ENCODE measurements around the gene IFRD2. TPM values are rescaled to one million over a fixed set of nuclear protein-coding genes. Genes with fewer than 3 reads are reported as not detected.

IFRD2 gene
- total RNA-seq, 1 donor from 2014 or later: 77.0 TPM

DNA sequence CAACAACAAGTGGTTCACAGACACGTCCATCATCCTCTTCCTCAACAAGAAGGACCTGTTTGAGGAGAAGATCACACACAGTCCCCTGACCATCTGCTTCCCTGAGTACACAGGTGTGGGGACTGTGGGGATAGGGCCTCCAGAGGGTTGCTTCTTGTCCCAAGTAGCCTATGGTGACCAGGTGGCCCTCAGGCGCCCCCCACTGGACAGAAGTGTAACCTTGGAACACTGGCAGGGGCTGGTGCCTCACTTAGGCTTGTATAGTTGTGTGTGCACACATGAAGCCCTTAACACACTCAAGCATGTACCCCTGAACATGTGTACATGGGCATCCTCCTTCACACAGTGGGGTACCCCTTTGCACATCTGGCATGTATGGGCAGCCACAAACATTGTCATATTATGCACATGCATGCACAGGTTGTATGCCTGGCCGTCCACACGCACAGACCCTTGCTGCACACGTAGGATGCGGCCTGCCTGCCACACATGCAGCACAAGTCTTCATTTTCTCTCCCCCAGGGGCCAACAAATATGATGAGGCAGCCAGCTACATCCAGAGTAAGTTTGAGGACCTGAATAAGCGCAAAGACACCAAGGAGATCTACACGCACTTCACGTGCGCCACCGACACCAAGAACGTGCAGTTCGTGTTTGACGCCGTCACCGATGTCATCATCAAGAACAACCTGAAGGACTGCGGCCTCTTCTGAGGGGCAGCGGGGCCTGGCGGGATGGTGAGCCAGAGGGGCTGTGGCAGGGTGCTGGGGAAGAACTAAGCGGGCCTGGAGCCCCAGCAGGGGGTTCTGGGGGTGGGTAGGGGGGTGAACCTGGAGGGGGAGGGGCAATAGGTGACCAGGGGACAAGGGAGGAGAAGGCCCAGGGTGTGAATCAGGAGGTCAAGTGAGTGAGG is 35.0 kb downstream of the IFRD2 start:
- Histone ChIP-seq H3K36me3 (peaks cover 69% of the 10 kb centered on the region), H3K4me3 (no peak overlapping the region), H3K27ac (peak overlapping the region; percentile 66), H3K4me1 (peaks cover 39% of the 10 kb centered on the region), H3K9me3 (no peaks in the 10 kb centered on the region), H3K27me3 (no peaks in the 10 kb centered on the region)
- intact Hi-C loops (cut with DNase I): no loop called here
- ATAC-seq: no peak
- TF ChIP-seq, protein P1, sequence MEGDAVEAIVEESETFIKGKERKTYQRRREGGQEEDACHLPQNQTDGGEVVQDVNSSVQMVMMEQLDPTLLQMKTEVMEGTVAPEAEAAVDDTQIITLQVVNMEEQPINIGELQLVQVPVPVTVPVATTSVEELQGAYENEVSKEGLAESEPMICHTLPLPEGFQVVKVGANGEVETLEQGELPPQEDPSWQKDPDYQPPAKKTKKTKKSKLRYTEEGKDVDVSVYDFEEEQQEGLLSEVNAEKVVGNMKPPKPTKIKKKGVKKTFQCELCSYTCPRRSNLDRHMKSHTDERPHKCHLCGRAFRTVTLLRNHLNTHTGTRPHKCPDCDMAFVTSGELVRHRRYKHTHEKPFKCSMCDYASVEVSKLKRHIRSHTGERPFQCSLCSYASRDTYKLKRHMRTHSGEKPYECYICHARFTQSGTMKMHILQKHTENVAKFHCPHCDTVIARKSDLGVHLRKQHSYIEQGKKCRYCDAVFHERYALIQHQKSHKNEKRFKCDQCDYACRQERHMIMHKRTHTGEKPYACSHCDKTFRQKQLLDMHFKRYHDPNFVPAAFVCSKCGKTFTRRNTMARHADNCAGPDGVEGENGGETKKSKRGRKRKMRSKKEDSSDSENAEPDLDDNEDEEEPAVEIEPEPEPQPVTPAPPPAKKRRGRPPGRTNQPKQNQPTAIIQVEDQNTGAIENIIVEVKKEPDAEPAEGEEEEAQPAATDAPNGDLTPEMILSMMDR (IDR thresholded peaks at IDR 0.05): peak; percentile 54
- DNase-seq: no peak

DNA sequence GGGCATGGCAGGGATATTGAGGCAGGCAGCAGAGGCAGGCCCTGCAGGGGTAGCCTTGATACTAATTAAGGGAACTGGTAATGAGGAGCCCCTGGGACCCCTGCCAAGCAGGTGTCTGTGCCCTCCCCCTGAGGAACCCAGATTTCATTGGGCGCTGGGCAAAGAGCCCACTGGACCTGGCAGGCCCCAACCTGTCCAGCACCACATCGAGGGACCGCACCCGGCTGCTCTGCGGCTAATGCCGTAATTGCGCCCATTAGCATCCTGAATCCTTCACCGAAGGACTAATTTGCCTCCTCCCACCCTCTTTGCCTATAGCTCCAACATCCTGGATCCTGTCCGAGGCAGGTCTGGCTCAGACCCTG is 37.0 kb downstream of the IFRD2 start:
- intact Hi-C loops (cut with DNase I): no loop called here
- peak overlapping the region; percentile 82 for H3K27ac ChIP-seq
- no peak for ATAC-seq
- no peak for DNase-seq
- H3K9me3 ChIP-seq: no peaks in the 10 kb centered on the region
- peaks cover 78% of the 10 kb centered on the region for H3K36me3 ChIP-seq
- H3K27me3 ChIP-seq: no peaks in the 10 kb centered on the region
- H3K4me1 ChIP-seq: peaks cover 44% of the 10 kb centered on the region
- no peak overlapping the region for H3K4me3 ChIP-seq
- TF ChIP-seq, protein P1 (IDR thresholded peaks at IDR 0.05): no peak

DNA sequence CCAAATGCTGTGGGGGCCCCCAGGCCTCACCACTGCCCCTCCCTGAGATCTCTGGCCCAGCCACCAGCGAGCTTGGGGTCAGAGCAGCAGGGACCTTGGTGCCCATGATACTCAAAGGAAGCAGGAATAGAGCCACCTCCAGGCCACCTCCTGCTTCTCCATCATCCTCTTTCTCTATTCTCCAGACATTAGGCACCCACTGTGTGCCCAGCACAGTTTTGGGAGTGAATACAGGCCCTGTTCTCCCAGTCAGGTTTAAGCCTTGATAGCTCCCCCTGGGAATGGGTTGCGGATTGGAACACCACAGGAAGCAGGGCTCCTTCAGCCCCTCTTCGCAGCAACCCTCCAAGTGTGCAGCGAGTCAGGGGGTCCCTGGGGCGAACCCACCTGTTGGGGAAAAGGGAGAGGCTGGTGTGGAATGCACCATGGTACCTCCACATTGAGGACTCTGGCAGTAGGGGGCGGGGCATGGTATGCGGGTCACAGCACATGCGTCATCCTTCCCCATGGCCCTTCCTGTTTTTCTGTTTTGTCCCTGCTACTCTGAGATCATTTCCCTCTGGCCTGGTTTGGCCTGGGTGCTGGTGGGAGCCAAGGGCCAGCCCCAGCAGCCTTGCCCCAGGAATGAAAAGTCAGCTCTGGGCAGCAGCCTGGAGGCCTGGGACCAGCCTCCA is 37.5 kb downstream of the IFRD2 start:
- TF ChIP-seq, protein P1 (IDR thresholded peaks at IDR 0.05): no peak
- Histone ChIP-seq H3K4me1 (peaks cover 47% of the 10 kb centered on the region), H3K4me3 (no peak overlapping the region), H3K36me3 (peaks cover 78% of the 10 kb centered on the region), H3K9me3 (no peaks in the 10 kb centered on the region), H3K27me3 (no peaks in the 10 kb centered on the region), H3K27ac (peak overlapping the region; percentile 82)
- ATAC-seq (peak; percentile 75), DNase-seq (peak; percentile 81)
- intact Hi-C loops (cut with DNase I): no loop called here

DNA sequence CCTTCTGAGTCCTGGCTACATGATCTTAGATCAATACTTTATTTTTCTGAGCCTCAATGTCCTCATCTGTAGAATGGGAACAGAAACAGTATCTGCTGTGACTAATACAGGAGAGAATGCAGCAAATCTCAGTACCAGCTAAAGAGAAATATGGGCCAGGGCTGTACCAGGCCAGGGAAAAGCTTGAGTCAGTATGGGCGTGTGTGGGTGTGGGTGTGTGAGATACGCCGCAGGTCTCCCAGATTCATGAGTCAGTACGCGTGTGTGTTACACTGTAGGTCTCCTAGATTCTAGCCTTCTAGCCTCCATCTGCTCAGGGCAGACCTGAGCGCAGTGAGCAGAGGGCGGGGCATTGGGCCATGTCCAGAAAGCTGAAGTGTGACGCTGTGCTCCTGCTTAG is 41.0 kb downstream of the IFRD2 start:
- Histone ChIP-seq H3K4me1 (peaks cover 74% of the 10 kb centered on the region), H3K4me3 (no peak overlapping the region), H3K27ac (peak overlapping the region; percentile 85), H3K36me3 (peaks cover 54% of the 10 kb centered on the region), H3K9me3 (no peaks in the 10 kb centered on the region), H3K27me3 (no peaks in the 10 kb centered on the region)
- DNase-seq (no peak), ATAC-seq (no peak)
- TF ChIP-seq, protein P1 (IDR thresholded peaks at IDR 0.05): no peak
- intact Hi-C loops (cut with DNase I): no loop called here

DNA sequence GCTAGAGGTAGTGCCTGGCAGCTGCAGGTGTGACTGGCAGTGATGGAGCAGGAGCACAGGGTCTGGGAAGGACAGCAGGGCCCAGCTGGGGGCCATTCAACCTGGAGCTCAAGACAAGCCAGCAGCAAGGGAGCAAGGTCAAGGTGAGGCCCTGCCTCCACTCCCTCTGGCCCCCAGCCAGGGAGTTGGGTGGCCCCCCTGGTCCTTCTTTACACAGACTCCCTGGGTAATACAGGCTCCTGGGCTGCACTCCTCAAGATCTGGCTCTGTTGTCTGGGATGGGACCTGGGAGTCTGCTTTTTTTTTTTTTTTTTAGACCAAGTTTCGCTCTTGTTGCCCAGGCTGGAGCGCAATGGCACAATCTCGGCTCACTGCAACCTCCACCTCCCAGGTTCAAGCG is 41.7 kb downstream of the IFRD2 start:
- H3K9me3 ChIP-seq: no peaks in the 10 kb centered on the region
- no peaks in the 10 kb centered on the region for H3K27me3 ChIP-seq
- H3K4me1 ChIP-seq: peaks cover 81% of the 10 kb centered on the region
- peak overlapping the region; percentile 85 for H3K27ac ChIP-seq
- TF ChIP-seq, protein P1 (IDR thresholded peaks at IDR 0.05): no peak
- intact Hi-C loops (cut with DNase I): no loop called here
- ATAC-seq (no peak), DNase-seq (no peak)
- H3K4me3 ChIP-seq: no peak overlapping the region
- H3K36me3 ChIP-seq: peaks cover 46% of the 10 kb centered on the region

All from upper lobe of right lung (tissue), 1 donor.